ENCODE data around the gene DHRSX.

DHRSX gene

GRCh38 chrX:2542826-2543521 is 42.2 kb upstream of the DHRSX start:
- TF ChIP-seq CTCF (conservative IDR thresholded peaks at IDR 0.05; ENCODE audit: low read depth, low read length): no peak
- H3K4me3 ChIP-seq (ENCODE audit: low read depth, low read length): no peak overlapping the region
- DNase-seq (ENCODE audit: low read depth): no peak

- TF ChIP-seq CTCF (conservative IDR thresholded peaks at IDR 0.05; ENCODE audit: low read depth, low read length): no peak
- no peak for DNase-seq (ENCODE audit: low read depth)
- H3K4me3 ChIP-seq (ENCODE audit: low read depth, low read length): no peak overlapping the region
Observed at GRCh38 chrX:2541603-2542002, 40.8 kb upstream of the DHRSX start.

GRCh38 chrX:2540426-2540947 is 39.7 kb upstream of the DHRSX start:
- H3K4me3 ChIP-seq (ENCODE audit: low read depth, low read length): no peak overlapping the region
- DNase-seq (ENCODE audit: low read depth): peak; percentile 5
- no peak for TF ChIP-seq CTCF (conservative IDR thresholded peaks at IDR 0.05; ENCODE audit: low read depth, low read length)

DNA sequence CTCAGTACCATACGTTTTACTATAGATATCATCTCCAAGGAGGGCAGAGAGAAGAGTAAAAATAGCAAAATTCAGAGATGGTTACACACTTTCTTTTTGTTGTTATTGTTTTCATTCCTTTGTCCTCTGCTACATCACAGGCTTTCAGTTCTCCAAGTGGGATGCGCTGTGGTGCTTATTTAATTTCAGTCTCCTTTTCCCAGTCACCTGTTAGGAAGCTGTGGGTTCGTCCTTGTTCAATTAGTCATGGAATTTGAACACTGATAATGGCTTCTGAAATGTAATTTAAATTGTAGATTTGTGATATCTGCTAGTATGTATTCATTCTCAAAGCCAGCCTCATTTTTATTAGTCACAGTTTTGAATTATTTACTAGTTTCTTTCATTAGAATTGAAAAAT is 38.8 kb upstream of the DHRSX start:
- DNase-seq (ENCODE audit: low read depth): no peak
- no peak for TF ChIP-seq CTCF (conservative IDR thresholded peaks at IDR 0.05; ENCODE audit: low read depth, low read length)
- no peak overlapping the region for H3K4me3 ChIP-seq (ENCODE audit: low read depth, low read length)

DNA sequence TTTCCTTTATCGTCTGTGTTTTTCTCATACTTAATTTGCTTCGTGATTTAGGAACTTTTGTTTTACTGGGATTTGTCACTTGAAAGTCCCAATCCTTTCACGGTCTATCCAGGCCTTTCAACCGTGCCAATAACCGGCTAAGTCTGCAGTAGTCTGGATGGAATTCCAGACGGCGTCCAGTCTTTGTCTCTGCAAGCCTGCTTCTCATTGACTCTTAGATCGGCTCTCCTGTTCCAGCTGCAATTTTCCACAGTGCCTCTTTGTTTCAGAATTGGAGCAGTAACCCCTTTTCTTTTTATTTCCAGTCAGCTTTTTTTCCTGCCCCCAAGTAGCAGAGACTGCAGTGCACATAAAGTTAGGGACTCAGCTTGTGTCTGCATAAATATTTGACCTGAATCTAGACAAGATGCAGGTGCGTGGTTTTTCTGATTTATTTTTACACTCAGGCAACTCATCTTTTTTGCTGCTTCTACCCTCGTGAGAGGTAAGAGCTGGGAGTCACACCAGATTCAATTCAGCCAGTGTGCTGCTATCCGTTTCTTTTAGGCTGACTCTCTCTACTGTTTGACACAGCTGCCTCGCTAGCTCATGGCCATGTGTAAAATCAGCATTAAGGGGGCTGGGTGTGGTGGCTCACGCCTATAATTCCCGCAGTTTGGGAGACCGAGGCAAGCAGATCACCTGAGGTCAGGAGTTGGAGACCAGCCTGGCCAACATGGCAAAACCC is 37.4 kb upstream of the DHRSX start:
- TF ChIP-seq CTCF (conservative IDR thresholded peaks at IDR 0.05; ENCODE audit: low read depth, low read length): no peak
- no peak overlapping the region for H3K4me3 ChIP-seq (ENCODE audit: low read depth, low read length)
- no peak for DNase-seq (ENCODE audit: low read depth)

DNA sequence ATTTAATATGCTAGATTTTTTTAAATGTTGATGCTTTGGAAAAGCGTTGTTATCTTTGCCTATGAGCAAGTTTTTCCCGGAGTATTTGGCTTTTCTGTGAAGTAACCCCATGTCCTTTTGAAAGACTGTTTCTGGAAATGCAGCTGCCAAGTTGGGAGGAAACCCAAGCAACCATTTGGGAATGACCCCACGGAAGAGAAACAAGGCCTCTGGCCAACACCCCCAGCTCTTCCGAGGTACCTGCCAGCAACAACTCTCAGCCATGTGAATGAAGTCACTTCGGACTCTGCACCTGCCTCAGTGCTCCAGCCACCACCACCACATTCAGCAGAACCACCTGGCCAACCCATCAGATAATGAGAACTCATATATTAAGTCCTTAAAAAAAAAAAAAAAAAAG is 36.2 kb upstream of the DHRSX start:
- no peak for DNase-seq (ENCODE audit: low read depth)
- no peak overlapping the region for H3K4me3 ChIP-seq (ENCODE audit: low read depth, low read length)
- no peak for TF ChIP-seq CTCF (conservative IDR thresholded peaks at IDR 0.05; ENCODE audit: low read depth, low read length)

Measured in choroid plexus epithelial cell (primary cell).